Body of pancreas (tissue), 4 donors: ENCODE measurements around the gene ACER1.

Experiments used
- POLR2A ChIP-seq, 3 donors: fragments of 450-650 bp; IDR thresholded peaks; one replicate each; pipeline ENCODE4 v1.6.1; 2016; ENCODE audit warnings: antibody characterized with exemption in 3 of 3, mild to moderate bottlenecking in 2 of 3
- TF ChIP-seq, protein P1 (sequence below), 7 experiments: fragments of 450-650 bp in 4 of 7; fragments of 200-600 bp in 3 of 7; sonication (generic) in 3 of 7; IDR thresholded peaks; one replicate each; pipeline ENCODE4 v1.5.1; 2016 to 2019; ENCODE audit warnings: antibody characterized with exemption in 7 of 7

DNA sequence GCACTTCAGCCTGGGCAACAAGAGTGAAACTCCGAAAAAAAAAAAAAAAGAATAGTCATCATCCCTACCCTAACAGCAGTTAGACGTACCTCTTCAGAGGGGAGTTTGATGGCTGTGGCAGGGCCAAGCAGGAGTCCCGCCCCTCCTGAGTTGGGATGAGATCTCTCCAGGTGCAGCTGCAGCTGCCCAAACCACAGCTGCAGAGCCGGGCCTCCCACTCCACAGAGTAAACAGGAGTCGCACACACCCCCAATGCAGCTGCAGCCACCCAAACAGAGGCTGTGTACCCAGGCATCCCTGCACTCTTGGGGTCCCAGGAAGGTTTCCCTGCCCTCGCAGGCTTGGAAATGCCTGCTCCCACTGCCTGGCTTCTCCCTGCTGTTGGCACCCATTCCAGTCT is 36.2 kb downstream of the ACER1 start:
- TF ChIP-seq, protein P1, sequence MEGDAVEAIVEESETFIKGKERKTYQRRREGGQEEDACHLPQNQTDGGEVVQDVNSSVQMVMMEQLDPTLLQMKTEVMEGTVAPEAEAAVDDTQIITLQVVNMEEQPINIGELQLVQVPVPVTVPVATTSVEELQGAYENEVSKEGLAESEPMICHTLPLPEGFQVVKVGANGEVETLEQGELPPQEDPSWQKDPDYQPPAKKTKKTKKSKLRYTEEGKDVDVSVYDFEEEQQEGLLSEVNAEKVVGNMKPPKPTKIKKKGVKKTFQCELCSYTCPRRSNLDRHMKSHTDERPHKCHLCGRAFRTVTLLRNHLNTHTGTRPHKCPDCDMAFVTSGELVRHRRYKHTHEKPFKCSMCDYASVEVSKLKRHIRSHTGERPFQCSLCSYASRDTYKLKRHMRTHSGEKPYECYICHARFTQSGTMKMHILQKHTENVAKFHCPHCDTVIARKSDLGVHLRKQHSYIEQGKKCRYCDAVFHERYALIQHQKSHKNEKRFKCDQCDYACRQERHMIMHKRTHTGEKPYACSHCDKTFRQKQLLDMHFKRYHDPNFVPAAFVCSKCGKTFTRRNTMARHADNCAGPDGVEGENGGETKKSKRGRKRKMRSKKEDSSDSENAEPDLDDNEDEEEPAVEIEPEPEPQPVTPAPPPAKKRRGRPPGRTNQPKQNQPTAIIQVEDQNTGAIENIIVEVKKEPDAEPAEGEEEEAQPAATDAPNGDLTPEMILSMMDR (IDR thresholded peaks at IDR 0.05): no peak
- TF ChIP-seq POLR2A (IDR thresholded peaks at IDR 0.05): no peak
